Panc1 (cell line): Measurements from ENCODE around the gene CREB3L2.

Experiments used
- CTCF ChIP-seq: fragments of 450-650 bp; IDR thresholded peaks from 2 replicates; pipeline ENCODE4 v1.5.1; 2017; ENCODE audit warnings: mild to moderate bottlenecking
- POLR2AphosphoS5 ChIP-seq: IDR thresholded peaks from 2 replicates; pipeline ENCODE4 v1.6.1; 2012; ENCODE audit warnings: mild to moderate bottlenecking, low read depth, low read length, moderate library complexity
- SIN3A ChIP-seq: IDR thresholded peaks from 2 replicates; pipeline ENCODE4 v1.6.1; 2012; ENCODE audit warnings: low read depth, mild to moderate bottlenecking, low read length, moderate library complexity, borderline replicate concordance; ENCODE audit not compliant: insufficient read depth
- TCF7L2 ChIP-seq: IDR thresholded peaks from 2 replicates; pipeline ENCODE4 v1.6.1; 2011; ENCODE audit warnings: mild to moderate bottlenecking, low read depth, low read length, inconsistent platforms

GRCh38 chr7:137957887-137958286 is 44.0 kb downstream of the CREB3L2 start:
- TF ChIP-seq CTCF (no peak), POLR2AphosphoS5 (no peak), SIN3A (no peak), TCF7L2 (no peak)
